ENCODE results near the gene RBPJL. TPM values are rescaled to one million over a fixed set of nuclear protein-coding genes. Genes with fewer than 3 reads are reported as not detected.
A peak's percentile ranks its signal among the peaks of the same experiment; 100 is the strongest.

The RBPJL gene
- total and polyA plus RNA-seq, 2 of the 13 experiments (the other 11 are each of a cell fraction or from before 2014, with no cell fraction given): not detected

DNA sequence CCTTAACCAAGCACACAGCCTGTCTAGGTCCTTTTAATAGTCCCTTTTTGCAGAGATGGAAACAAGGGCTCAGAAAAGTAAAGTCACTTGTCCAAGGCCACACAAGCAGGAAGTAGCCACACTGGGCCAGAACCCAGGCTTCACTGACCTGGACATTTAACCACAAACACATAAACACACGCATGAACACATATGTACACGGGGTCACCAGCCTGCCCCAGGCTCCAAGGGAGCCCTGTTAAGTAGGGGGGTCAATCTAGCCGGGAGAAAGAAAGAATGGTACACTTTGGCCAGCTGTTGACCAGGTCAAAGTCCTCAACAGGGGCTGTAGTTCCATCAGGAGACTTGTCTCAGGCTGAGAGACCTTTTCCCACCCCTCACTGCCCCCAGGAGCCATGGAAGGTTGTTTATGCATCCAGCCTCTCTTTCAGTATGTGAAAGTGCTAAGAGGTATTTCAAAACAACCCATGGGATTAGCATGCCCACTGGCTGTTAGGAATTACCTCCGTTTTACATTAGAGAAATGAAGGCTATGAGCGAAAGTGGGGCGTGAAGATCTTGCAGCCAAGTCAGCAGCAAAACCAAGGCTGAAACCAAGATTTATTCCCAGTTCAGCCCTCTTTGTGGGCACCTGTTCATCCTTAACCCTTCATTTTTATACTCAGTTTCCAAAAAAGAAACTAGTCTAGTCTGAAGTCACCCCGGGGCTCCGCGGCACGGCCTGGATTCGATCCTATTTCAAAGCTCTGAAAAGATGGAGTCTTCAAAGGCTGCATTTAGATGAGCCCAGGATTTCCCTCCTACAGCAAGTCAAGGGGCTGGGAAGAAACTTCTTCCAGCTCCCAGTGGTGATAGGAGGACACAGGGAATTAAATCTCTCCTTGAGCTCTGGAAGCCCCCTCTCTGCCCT lies 31.7 kb downstream of the RBPJL start (continued):
- TF ChIP-seq ZNF720 (CRISPR knock-in tag; IDR thresholded peaks at IDR 0.05): no peak
- TF ChIP-seq ATF7-NPFF (CRISPR knock-in tag; IDR thresholded peaks at IDR 0.05; ENCODE audit: low read depth): peak; percentile 17; the same call in 1 of the 2 replicates
- no peak for TF ChIP-seq SYNCRIP (IDR thresholded peaks at IDR 0.05; ENCODE audit: insufficient read depth, low read depth, low read length)
- peak; percentile 56; the same call in 1 of the 2 replicates for TF ChIP-seq HOXA5 (CRISPR knock-in tag; IDR thresholded peaks at IDR 0.05)
- TF ChIP-seq ZNF629 (CRISPR knock-in tag; conservative IDR thresholded peaks at IDR 0.05): peak; percentile 46; the same call in 1 of the 2 replicates
- no peak for TF ChIP-seq ZNF709 (CRISPR knock-in tag; IDR thresholded peaks at IDR 0.05)
- no peak for TF ChIP-seq TCF7L2 (IDR thresholded peaks at IDR 0.05; ENCODE audit: low read depth, low read length)
- TF ChIP-seq ZNF704 (CRISPR knock-in tag; IDR thresholded peaks at IDR 0.05; ENCODE audit: borderline replicate concordance): 0 out of 2 replicates have a peak, but pooled peaks have one; percentile 74
- peak; percentile 76; the same call in 1 of the 2 replicates for TF ChIP-seq ZNF337 (CRISPR knock-in tag; IDR thresholded peaks at IDR 0.05; ENCODE audit: borderline replicate concordance, low read depth)
- TF ChIP-seq ZNF317 (CRISPR knock-in tag; IDR thresholded peaks at IDR 0.05): 0 out of 2 replicates have a peak, but pooled peaks have one; percentile 40
- peak; percentile 38; the same call in 1 of the 2 replicates for TF ChIP-seq MYC (CRISPR knock-in tag; IDR thresholded peaks at IDR 0.05; ENCODE audit: borderline replicate concordance)
- TF ChIP-seq ZNF407 (CRISPR knock-in tag; IDR thresholded peaks at IDR 0.05; ENCODE audit: not compliant biosample characterization): peak; percentile 48
- TF ChIP-seq, protein P1, sequence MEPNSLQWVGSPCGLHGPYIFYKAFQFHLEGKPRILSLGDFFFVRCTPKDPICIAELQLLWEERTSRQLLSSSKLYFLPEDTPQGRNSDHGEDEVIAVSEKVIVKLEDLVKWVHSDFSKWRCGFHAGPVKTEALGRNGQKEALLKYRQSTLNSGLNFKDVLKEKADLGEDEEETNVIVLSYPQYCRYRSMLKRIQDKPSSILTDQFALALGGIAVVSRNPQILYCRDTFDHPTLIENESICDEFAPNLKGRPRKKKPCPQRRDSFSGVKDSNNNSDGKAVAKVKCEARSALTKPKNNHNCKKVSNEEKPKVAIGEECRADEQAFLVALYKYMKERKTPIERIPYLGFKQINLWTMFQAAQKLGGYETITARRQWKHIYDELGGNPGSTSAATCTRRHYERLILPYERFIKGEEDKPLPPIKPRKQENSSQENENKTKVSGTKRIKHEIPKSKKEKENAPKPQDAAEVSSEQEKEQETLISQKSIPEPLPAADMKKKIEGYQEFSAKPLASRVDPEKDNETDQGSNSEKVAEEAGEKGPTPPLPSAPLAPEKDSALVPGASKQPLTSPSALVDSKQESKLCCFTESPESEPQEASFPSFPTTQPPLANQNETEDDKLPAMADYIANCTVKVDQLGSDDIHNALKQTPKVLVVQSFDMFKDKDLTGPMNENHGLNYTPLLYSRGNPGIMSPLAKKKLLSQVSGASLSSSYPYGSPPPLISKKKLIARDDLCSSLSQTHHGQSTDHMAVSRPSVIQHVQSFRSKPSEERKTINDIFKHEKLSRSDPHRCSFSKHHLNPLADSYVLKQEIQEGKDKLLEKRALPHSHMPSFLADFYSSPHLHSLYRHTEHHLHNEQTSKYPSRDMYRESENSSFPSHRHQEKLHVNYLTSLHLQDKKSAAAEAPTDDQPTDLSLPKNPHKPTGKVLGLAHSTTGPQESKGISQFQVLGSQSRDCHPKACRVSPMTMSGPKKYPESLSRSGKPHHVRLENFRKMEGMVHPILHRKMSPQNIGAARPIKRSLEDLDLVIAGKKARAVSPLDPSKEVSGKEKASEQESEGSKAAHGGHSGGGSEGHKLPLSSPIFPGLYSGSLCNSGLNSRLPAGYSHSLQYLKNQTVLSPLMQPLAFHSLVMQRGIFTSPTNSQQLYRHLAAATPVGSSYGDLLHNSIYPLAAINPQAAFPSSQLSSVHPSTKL (CRISPR knock-in tag; IDR thresholded peaks at IDR 0.05): peak; percentile 78
- TF ChIP-seq CHD2 (IDR thresholded peaks at IDR 0.05; ENCODE audit: low read depth, low read length): 0 out of 2 replicates have a peak, but pooled peaks have one; percentile 13
- TF ChIP-seq ERF (CRISPR knock-in tag; IDR thresholded peaks at IDR 0.05): peak; percentile 77

All from HepG2 (cell line).